Measurements from ENCODE around the gene PARD3.

DNA sequence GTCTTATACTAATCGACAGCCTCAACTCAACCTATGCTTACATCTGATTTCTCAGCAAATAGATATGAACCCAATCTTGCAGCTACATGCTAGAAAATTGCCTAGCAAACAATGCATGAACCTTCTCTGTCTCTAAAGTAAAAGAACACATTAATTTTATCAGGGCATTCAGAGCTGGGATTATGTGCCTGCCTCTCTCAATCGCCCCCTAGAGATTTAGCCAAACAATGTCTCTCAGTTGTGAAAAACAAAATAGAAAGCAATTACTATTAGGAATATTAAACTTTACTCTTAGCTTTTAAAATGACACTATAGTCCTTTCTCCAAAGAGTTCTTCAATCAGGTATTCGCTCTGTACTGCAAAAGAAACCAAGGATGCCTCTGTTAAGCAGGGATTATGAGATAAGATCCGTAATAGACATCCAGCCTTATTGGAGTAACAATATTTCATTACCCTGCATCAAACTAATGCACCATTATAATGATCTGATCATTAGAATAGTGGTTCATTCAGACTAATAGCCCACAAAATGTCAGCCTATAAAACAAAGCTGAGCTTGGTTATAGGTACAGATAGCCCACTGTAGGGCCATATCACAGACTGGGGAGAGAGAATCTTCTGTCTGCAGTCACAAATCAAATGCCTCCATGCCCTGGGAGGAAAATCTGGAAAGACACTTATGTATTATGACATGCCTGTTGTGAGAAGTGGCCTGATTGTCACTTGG lies 736.9 kb downstream of the PARD3 start:
- no peak for TF ChIP-seq RAD21 (conservative IDR thresholded peaks at IDR 0.05)
- TF ChIP-seq, protein P1, sequence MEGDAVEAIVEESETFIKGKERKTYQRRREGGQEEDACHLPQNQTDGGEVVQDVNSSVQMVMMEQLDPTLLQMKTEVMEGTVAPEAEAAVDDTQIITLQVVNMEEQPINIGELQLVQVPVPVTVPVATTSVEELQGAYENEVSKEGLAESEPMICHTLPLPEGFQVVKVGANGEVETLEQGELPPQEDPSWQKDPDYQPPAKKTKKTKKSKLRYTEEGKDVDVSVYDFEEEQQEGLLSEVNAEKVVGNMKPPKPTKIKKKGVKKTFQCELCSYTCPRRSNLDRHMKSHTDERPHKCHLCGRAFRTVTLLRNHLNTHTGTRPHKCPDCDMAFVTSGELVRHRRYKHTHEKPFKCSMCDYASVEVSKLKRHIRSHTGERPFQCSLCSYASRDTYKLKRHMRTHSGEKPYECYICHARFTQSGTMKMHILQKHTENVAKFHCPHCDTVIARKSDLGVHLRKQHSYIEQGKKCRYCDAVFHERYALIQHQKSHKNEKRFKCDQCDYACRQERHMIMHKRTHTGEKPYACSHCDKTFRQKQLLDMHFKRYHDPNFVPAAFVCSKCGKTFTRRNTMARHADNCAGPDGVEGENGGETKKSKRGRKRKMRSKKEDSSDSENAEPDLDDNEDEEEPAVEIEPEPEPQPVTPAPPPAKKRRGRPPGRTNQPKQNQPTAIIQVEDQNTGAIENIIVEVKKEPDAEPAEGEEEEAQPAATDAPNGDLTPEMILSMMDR (IDR thresholded peaks at IDR 0.05; ENCODE audit: poor library complexity, severe bottlenecking) = no peak
- no peak for TF ChIP-seq MXI1 (conservative IDR thresholded peaks at IDR 0.05; ENCODE audit: poor library complexity, severe bottlenecking)
- no peak for TF ChIP-seq EP300 (conservative IDR thresholded peaks at IDR 0.05; ENCODE audit: poor library complexity, severe bottlenecking)
